HG03175 (cell line): ENCODE data around the gene LTB.

Source experiments
- ATAC-seq: cut with Tn5 transposase; IDR thresholded peaks from one replicate; pipeline ENCODE4 v1.9.1; 2021; ENCODE audit warnings: mild to moderate bottlenecking, moderate library complexity; ENCODE audit not compliant: unreplicated experiment

LTB gene

GRCh38 chr6:31576897-31577578, 5.2 kb downstream of the LTB start:
- no peak for ATAC-seq

GRCh38 chr6:31575952-31576685, 6.1 kb downstream of the LTB start:
- no peak for ATAC-seq

- no peak for ATAC-seq
Measured at GRCh38 chr6:31575335-31575901, 6.8 kb downstream of the LTB start, which contains the start of gene TNF. TSS of gene TNF (plus strand) at chr6:31575565. CDS start at chr6:31575742, 177 bp downstream.

GRCh38 chr6:31574106-31575061, 7.8 kb downstream of the LTB start:
- no peak for ATAC-seq

GRCh38 chr6:31573239-31574105, 8.8 kb downstream of the LTB start:
- no peak for ATAC-seq

- ATAC-seq = peak; percentile 55
Measured at GRCh38 chr6:31572041-31572911, 9.9 kb downstream of the LTB start, which contains the start of gene LTA. TSS of gene LTA (plus strand) at chr6:31572289. CDS start at chr6:31572743, 454 bp downstream.

GRCh38 chr6:31569861-31570536, 12.2 kb downstream of the LTB start:
- ATAC-seq = no peak

GRCh38 chr6:31568537-31568961, 13.7 kb downstream of the LTB start:
- ATAC-seq = peak; percentile 71

GRCh38 chr6:31567531-31568370, 14.5 kb downstream of the LTB start:
- no peak for ATAC-seq

GRCh38 chr6:31560697-31561058, 21.5 kb downstream of the LTB start:
- no peak for ATAC-seq

GRCh38 chr6:31559958-31560696, 22.1 kb downstream of the LTB start:
- peak; percentile 71 for ATAC-seq

- ATAC-seq = no peak
Measured at GRCh38 chr6:31559606-31559957, 22.6 kb downstream of the LTB start.

- ATAC-seq = peak; percentile 32
Measured at GRCh38 chr6:31558631-31559500, 23.4 kb downstream of the LTB start.

- no peak for ATAC-seq
Measured at GRCh38 chr6:31558318-31558625, 24.0 kb downstream of the LTB start.

GRCh38 chr6:31557443-31558317, 24.5 kb downstream of the LTB start:
- ATAC-seq = no peak
